Sigmoid colon (tissue), 7 donors: ENCODE results near the gene CLSTN2. TPM values are rescaled to one million over a fixed set of nuclear protein-coding genes. Genes with fewer than 3 reads are reported as not detected.

Experiments used
- DNase-seq: peaks from one replicate; pipeline ENCODE4 v3.0.0-alpha.2; 2019
- H3K27ac ChIP-seq, 4 donors: fragments of 200-600 bp; sonication (generic); one replicate each; pipeline ENCODE4 v1.5.1; 2016 to 2019; ENCODE audit warnings: mild to moderate bottlenecking in 1 of 4
- H3K27me3 ChIP-seq, 3 donors: fragments of 200-600 bp; sonication (generic); one replicate each; pipeline ENCODE4 v1.5.1; 2019; ENCODE audit warnings: mild to moderate bottlenecking in 1 of 3
- H3K36me3 ChIP-seq, 4 donors: fragments of 200-600 bp; sonication (generic); one replicate each; pipeline ENCODE4 v1.5.1; 2016 to 2019
- H3K4me1 ChIP-seq, 4 donors: fragments of 200-600 bp; sonication (generic); one replicate each; pipeline ENCODE4 v1.5.1; 2017 to 2019
- H3K4me3 ChIP-seq, 4 donors: fragments of 200-600 bp; sonication (generic); one replicate each; pipeline ENCODE4 v1.5.1; 2017 to 2019; ENCODE audit warnings: mild to moderate bottlenecking in 2 of 4, moderate library complexity in 1 of 4
- H3K9me3 ChIP-seq, 4 donors: fragments of 200-600 bp in 3 of 4; sonication (generic) in 3 of 4; one replicate each; pipeline versions ENCODE4 v1.5.1 to v1.6.1; 2013 to 2019
- CTCF ChIP-seq, 4 experiments: fragments of 450-650 bp in 3 of 4; fragments of 200-600 bp in 1 of 4; IDR thresholded peaks; one replicate each; pipeline ENCODE4 v1.5.1; 2016 to 2019; ENCODE audit warnings: antibody characterized with exemption in 4 of 4, mild to moderate bottlenecking in 3 of 4, moderate library complexity in 2 of 4
- EP300 ChIP-seq, 4 donors: sonication (generic); formaldehyde crosslinking; IDR thresholded peaks; one replicate each; pipeline ENCODE4 v1.6.1; 2017; ENCODE audit warnings: antibody characterized with exemption in 4 of 4
- POLR2A ChIP-seq, 2 donors: fragments of 450-650 bp; IDR thresholded peaks; one replicate each; pipeline ENCODE4 v1.6.1; 2016; ENCODE audit warnings: antibody characterized with exemption in 2 of 2, mild to moderate bottlenecking in 2 of 2, moderate library complexity in 2 of 2
- POLR2AphosphoS5 ChIP-seq, 4 donors: sonication (generic); formaldehyde crosslinking; IDR thresholded peaks; one replicate each; pipeline ENCODE4 v1.6.1; 2017; ENCODE audit warnings: antibody characterized with exemption in 4 of 4
- WGBS, 2 donors: extraction: QIAGEN DNeasy Blood & Tissue Kit; methylation state at CpG; one replicate each; pipeline ENCODE4 v1.1.7; 2013; 5-methylcytosine and 5-hydroxymethylcytosine counted together
- intact Hi-C: fragments of 100-400 bp; cut with DNase I; formaldehyde crosslinking; loops from one replicate; pipeline ENCODE4 v1.15.1; 2023
- polyA plus RNA-seq, 3 donors: library from polyadenylated mRNA; stranded (reverse); fragments of 200-250 nt; gene quantifications; one replicate each; pipeline ENCODE4 v1.2.3, GENCODE V29; 2013
- total RNA-seq, 4 donors: library from RNA; depleted of rRNA; stranded (reverse); fragments of >200 nt; gene quantifications; one replicate each; pipeline ENCODE4 v1.1.0, GENCODE V29; 2016
- donor health status: healthy with polysubstance abuse.
- donor health status: Bipolar disorder and iron deficiency.
- donor health status: healthy.

CLSTN2 gene
- total and polyA plus RNA-seq, 7 donors: 0.23 to 8.3 (median 2.7) TPM

- 47 to 64% methylated on average over 2 of the region's 2 CpGs for WGBS, 2 donors
- DNase-seq: no peak
- Histone ChIP-seq H3K27ac (no peak overlapping the region), H3K27me3 (no peaks in the 10 kb centered on the region), H3K9me3 (no peaks in the 10 kb centered on the region), H3K4me1 (peaks cover 0 to 8% (median 0%) of the 10 kb centered on the region in 4 donors), H3K4me3 (no peak overlapping the region), H3K36me3 (no peaks in the 10 kb centered on the region)
- TF ChIP-seq POLR2A (IDR thresholded peaks at IDR 0.05): no peak
- no peak for TF ChIP-seq POLR2AphosphoS5 (IDR thresholded peaks at IDR 0.05)
- intact Hi-C loops: no loop called here
Observed at GRCh38 chr3:140114789-140115080, 179.8 kb downstream of the CLSTN2 start.

GRCh38 chr3:140117096-140117526 is 182.1 kb downstream of the CLSTN2 start:
- no peaks in the 10 kb centered on the region for H3K27me3 ChIP-seq
- no peak overlapping the region for H3K4me3 ChIP-seq
- no peak overlapping the region for H3K27ac ChIP-seq
- no peaks in the 10 kb centered on the region for H3K9me3 ChIP-seq
- H3K36me3 ChIP-seq: no peaks in the 10 kb centered on the region
- 31 to 38% methylated on average over 4 of the region's 4 CpGs for whole genome bisulfite sequencing, 2 donors
- peaks cover 0 to 8% (median 0%) of the 10 kb centered on the region in 4 donors for H3K4me1 ChIP-seq
- DNase-seq: no peak
- intact Hi-C loops: no loop called here
- no peak for TF ChIP-seq POLR2A (IDR thresholded peaks at IDR 0.05)
- no peak for TF ChIP-seq EP300 (IDR thresholded peaks at IDR 0.05)
- no peak for TF ChIP-seq POLR2AphosphoS5 (IDR thresholded peaks at IDR 0.05)
- no peak for TF ChIP-seq CTCF (IDR thresholded peaks at IDR 0.05)

GRCh38 chr3:140122183-140122582 is 187.2 kb downstream of the CLSTN2 start:
- intact Hi-C loops: no loop called here
- no peak overlapping the region for H3K4me3 ChIP-seq
- no peaks in the 10 kb centered on the region for H3K27me3 ChIP-seq
- no peaks in the 10 kb centered on the region for H3K9me3 ChIP-seq
- peaks cover 0 to under 1% (median 0%) of the 10 kb centered on the region in 4 donors for H3K4me1 ChIP-seq
- no peak for TF ChIP-seq CTCF (IDR thresholded peaks at IDR 0.05)
- 23 to 26% methylated on average over 3 of the region's 3 CpGs for WGBS, 2 donors
- H3K27ac ChIP-seq: no peak overlapping the region
- H3K36me3 ChIP-seq: no peaks in the 10 kb centered on the region
- DNase-seq: no peak

GRCh38 chr3:140128217-140128616 is 193.2 kb downstream of the CLSTN2 start:
- TF ChIP-seq POLR2A (IDR thresholded peaks at IDR 0.05) (no peak), EP300 (IDR thresholded peaks at IDR 0.05) (no peak), CTCF (IDR thresholded peaks at IDR 0.05) (no peak), POLR2AphosphoS5 (IDR thresholded peaks at IDR 0.05) (no peak)
- H3K36me3 ChIP-seq: no peaks in the 10 kb centered on the region
- no peaks in the 10 kb centered on the region for H3K4me1 ChIP-seq
- no peak for DNase-seq
- 44 to 71% methylated on average over 1 of the region's 1 CpG for WGBS, 2 donors
- H3K4me3 ChIP-seq: no peak overlapping the region
- H3K9me3 ChIP-seq: no peaks in the 10 kb centered on the region
- H3K27ac ChIP-seq: no peak overlapping the region
- intact Hi-C loops: no loop called here
- no peaks in the 10 kb centered on the region for H3K27me3 ChIP-seq

GRCh38 chr3:140128631-140129030 is 193.6 kb downstream of the CLSTN2 start:
- no peaks in the 10 kb centered on the region for H3K36me3 ChIP-seq
- no peaks in the 10 kb centered on the region for H3K27me3 ChIP-seq
- no peak for DNase-seq
- no peak overlapping the region for H3K27ac ChIP-seq
- 35 to 52% methylated on average over 5 of the region's 5 CpGs for WGBS, 2 donors
- no peaks in the 10 kb centered on the region for H3K9me3 ChIP-seq
- no peak overlapping the region for H3K4me3 ChIP-seq
- TF ChIP-seq EP300 (IDR thresholded peaks at IDR 0.05) (no peak), CTCF (IDR thresholded peaks at IDR 0.05) (peak in 1 of 4 experiments; percentile 23)
- intact Hi-C loops: no loop called here
- H3K4me1 ChIP-seq: no peaks in the 10 kb centered on the region
